Neural cell (in vitro differentiated cells): ENCODE results near the gene PPP1R1A. TPM values are rescaled to one million over a fixed set of nuclear protein-coding genes. Genes with fewer than 3 reads are reported as not detected.

Source experiments
- H2AFZ ChIP-seq: fragments of 200-600, 300-800 bp; sonication (generic), shearing (Covaris generic); 2 replicates; pipeline ENCODE4 v1.6.0; 2014; ENCODE audit warnings: low read depth, mild to moderate bottlenecking, antibody characterized with exemption, low read length, moderate library complexity
- H3F3A ChIP-seq: fragments of 200-600 bp; shearing (Covaris generic); 2 replicates; pipeline ENCODE4 v1.6.1; 2016; ENCODE audit warnings: mild to moderate bottlenecking, moderate library complexity, mixed read lengths, antibody characterized with exemption, low read length; ENCODE audit not compliant: insufficient read depth, poor library complexity, severe bottlenecking
- H3K27ac ChIP-seq: fragments of 200-600, 300-800 bp; sonication (generic), shearing (Covaris generic); 2 replicates; pipeline ENCODE4 v1.5.1; 2014; ENCODE audit warnings: mild to moderate bottlenecking, low read length, moderate library complexity
- H3K27me3 ChIP-seq: fragments of 300-800, 200-600 bp; sonication (generic), shearing (Covaris generic); 2 replicates; pipeline ENCODE4 v1.6.0; 2014; ENCODE audit warnings: mild to moderate bottlenecking, low read depth, low read length, moderate library complexity; ENCODE audit not compliant: insufficient read depth
- H3K36me3 ChIP-seq: fragments of 300-800, 200-600 bp; sonication (generic), shearing (Covaris generic); 2 replicates; pipeline ENCODE4 v1.5.1; 2014; ENCODE audit warnings: mild to moderate bottlenecking, antibody characterized with exemption, low read length, moderate library complexity; ENCODE audit not compliant: insufficient read depth
- H3K4me2 ChIP-seq: fragments of 300-800, 200-600 bp; sonication (generic), shearing (Covaris generic); 2 replicates; pipeline ENCODE4 v1.6.0; 2014; ENCODE audit warnings: mild to moderate bottlenecking, low read length
- H3K4me3 ChIP-seq: fragments of 300-800, 200-600 bp; sonication (generic), shearing (Covaris generic); 2 replicates; pipeline ENCODE4 v1.5.1; 2014; ENCODE audit warnings: mild to moderate bottlenecking, low read length, moderate library complexity
- H3K79me2 ChIP-seq: fragments of 200-600 bp; shearing (Covaris generic); replicated peaks from 2 replicates; pipeline ENCODE4 v1.6.0; 2014; ENCODE audit warnings: mild to moderate bottlenecking, low read length, moderate library complexity; ENCODE audit not compliant: insufficient read depth
- H3K9ac ChIP-seq: fragments of 300-800, 200-600 bp; sonication (generic), shearing (Covaris generic); 2 replicates; pipeline ENCODE4 v1.6.1; 2016; ENCODE audit warnings: mild to moderate bottlenecking, low read length, mixed read lengths
- H3K9me2 ChIP-seq: fragments of 200-600 bp; shearing (Covaris generic); 2 replicates; pipeline ENCODE4 v1.6.1; 2016; ENCODE audit warnings: mild to moderate bottlenecking, low read length, mixed read lengths; ENCODE audit not compliant: insufficient read depth
- H3K9me3 ChIP-seq: fragments of 200-600, 300-800 bp; sonication (generic), shearing (Covaris generic); 2 replicates; pipeline ENCODE4 v1.6.1; 2016; ENCODE audit warnings: mild to moderate bottlenecking, mixed run types, low read length, moderate library complexity, mixed read lengths
- H4K20me1 ChIP-seq: fragments of 200-600 bp; shearing (Covaris generic); 2 replicates; pipeline ENCODE4 v1.6.1; 2016; ENCODE audit warnings: mild to moderate bottlenecking, mixed run types; ENCODE audit not compliant: insufficient read depth
- CTCF ChIP-seq: fragments of 450-650 bp; IDR thresholded peaks from 2 replicates; pipeline ENCODE4 v1.5.1; 2014; ENCODE audit warnings: antibody characterized with exemption, mild to moderate bottlenecking, moderate library complexity; ENCODE audit not compliant: poor library complexity, severe bottlenecking
- EP300 ChIP-seq: fragments of 450-650 bp; conservative IDR thresholded peaks from 2 replicates; pipeline ENCODE4 v1.6.1; 2014; ENCODE audit warnings: antibody characterized with exemption, mild to moderate bottlenecking, moderate library complexity; ENCODE audit not compliant: poor library complexity, severe bottlenecking
- EZH2 ChIP-seq: fragments of 200-600, 300-800 bp; shearing (Covaris generic), sonication (generic); IDR thresholded peaks from 2 replicates; pipeline ENCODE4 v1.6.1; 2014; ENCODE audit warnings: antibody characterized with exemption, low read length, borderline replicate concordance, mild to moderate bottlenecking; ENCODE audit not compliant: insufficient read depth, poor library complexity, severe bottlenecking
- MXI1 ChIP-seq: fragments of 450-650 bp; conservative IDR thresholded peaks from 2 replicates; pipeline ENCODE4 v1.6.1; 2014; ENCODE audit warnings: antibody characterized with exemption, mild to moderate bottlenecking; ENCODE audit not compliant: poor library complexity, severe bottlenecking
- POLR2AphosphoS5 ChIP-seq: IDR thresholded peaks from 2 replicates; pipeline ENCODE4 v1.6.1; 2012
- RAD21 ChIP-seq: fragments of 450-650 bp; conservative IDR thresholded peaks from 2 replicates; pipeline ENCODE4 v1.6.1; 2014; ENCODE audit warnings: antibody characterized with exemption, mild to moderate bottlenecking, moderate library complexity
- SMC3 ChIP-seq: fragments of 450-650 bp; conservative IDR thresholded peaks from 2 replicates; pipeline ENCODE4 v1.6.1; 2014; ENCODE audit warnings: antibody characterized with exemption, mild to moderate bottlenecking, moderate library complexity; ENCODE audit not compliant: poor library complexity
- TAF1 ChIP-seq: IDR thresholded peaks from 2 replicates; pipeline ENCODE4 v1.6.1; 2012; ENCODE audit warnings: low read depth
- polyA plus RNA-seq: library from polyadenylated mRNA; depleted of rRNA; stranded (reverse); fragments of >200 nt; gene quantifications from 2 replicates; pipeline ENCODE4 v1.2.3, GENCODE V29; 2014

PPP1R1A gene
- polyA plus RNA-seq, 1 donor from 2014 or later = 28.9 TPM

GRCh38 chr12:54593135-54593534 is 4.7 kb upstream of the PPP1R1A start:
- H3K27me3 ChIP-seq = no peaks in the 10 kb centered on the region
- no peaks in the 10 kb centered on the region for H3F3A ChIP-seq

GRCh38 chr12:54592316-54592715 is 3.9 kb upstream of the PPP1R1A start:
- no peak overlapping the region for H3K9ac ChIP-seq
- H3K9me2 ChIP-seq = no peaks in the 10 kb centered on the region
- no peak overlapping the region for H3K4me2 ChIP-seq
- H3K9me3 ChIP-seq = no peaks in the 10 kb centered on the region
- no peaks in the 10 kb centered on the region for H3K36me3 ChIP-seq
- H3K27ac ChIP-seq = no peak overlapping the region
- H2AFZ ChIP-seq = no peak overlapping the region
- H3K79me2 ChIP-seq = no peaks in the 10 kb centered on the region
- H3F3A ChIP-seq = no peaks in the 10 kb centered on the region
- TF ChIP-seq CTCF (no peak), EZH2 (no peak), RAD21 (no peak), SMC3 (no peak), TAF1 (no peak), POLR2AphosphoS5 (no peak), MXI1 (no peak)
- H3K4me3 ChIP-seq = no peak overlapping the region
- H4K20me1 ChIP-seq = no peaks in the 10 kb centered on the region
- no peaks in the 10 kb centered on the region for H3K27me3 ChIP-seq

More at GRCh38 chr12:54593135-54593534, 4.7 kb upstream of the PPP1R1A start:
- H3K4me2 ChIP-seq = no peak overlapping the region
- H3K9me3 ChIP-seq = no peaks in the 10 kb centered on the region
- no peak overlapping the region for H3K27ac ChIP-seq
- H3K9me2 ChIP-seq = no peaks in the 10 kb centered on the region
- no peak overlapping the region for H3K9ac ChIP-seq
- no peaks in the 10 kb centered on the region for H3K36me3 ChIP-seq
- no peaks in the 10 kb centered on the region for H4K20me1 ChIP-seq
- no peak overlapping the region for H3K4me3 ChIP-seq
- H2AFZ ChIP-seq = no peak overlapping the region
- no peak for TF ChIP-seq MXI1
- TF ChIP-seq SMC3 = no peak
- no peak for TF ChIP-seq CTCF
- TF ChIP-seq EP300 = no peak
- no peak for TF ChIP-seq POLR2AphosphoS5
- no peak for TF ChIP-seq RAD21
- no peaks in the 10 kb centered on the region for H3K79me2 ChIP-seq

- no peaks in the 10 kb centered on the region for H3K9me3 ChIP-seq
- no peaks in the 10 kb centered on the region for H3F3A ChIP-seq
- no peaks in the 10 kb centered on the region for H4K20me1 ChIP-seq
- no peak overlapping the region for H2AFZ ChIP-seq
- H3K4me2 ChIP-seq = no peak overlapping the region
- no peaks in the 10 kb centered on the region for H3K79me2 ChIP-seq
- TF ChIP-seq EP300 = no peak
- no peak for TF ChIP-seq RAD21
- no peak for TF ChIP-seq SMC3
- no peak for TF ChIP-seq POLR2AphosphoS5
- no peak for TF ChIP-seq TAF1
- no peak for TF ChIP-seq EZH2
- TF ChIP-seq CTCF = no peak
- H3K36me3 ChIP-seq = no peaks in the 10 kb centered on the region
- H3K9me2 ChIP-seq = no peaks in the 10 kb centered on the region
- H3K27ac ChIP-seq = no peak overlapping the region
- no peaks in the 10 kb centered on the region for H3K27me3 ChIP-seq
- no peak overlapping the region for H3K9ac ChIP-seq
- no peak overlapping the region for H3K4me3 ChIP-seq
Observed at GRCh38 chr12:54590978-54591591, 2.6 kb upstream of the PPP1R1A start.
